NCI-H2081 (cell line): ENCODE measurements around the gene MCM9.

Experiments used
- DNase-seq, 2 experiments: peaks; one replicate each; lab custom pipeline; 2025; lab: John Stamatoyannopoulos, UW

Gene MCM9

DNA sequence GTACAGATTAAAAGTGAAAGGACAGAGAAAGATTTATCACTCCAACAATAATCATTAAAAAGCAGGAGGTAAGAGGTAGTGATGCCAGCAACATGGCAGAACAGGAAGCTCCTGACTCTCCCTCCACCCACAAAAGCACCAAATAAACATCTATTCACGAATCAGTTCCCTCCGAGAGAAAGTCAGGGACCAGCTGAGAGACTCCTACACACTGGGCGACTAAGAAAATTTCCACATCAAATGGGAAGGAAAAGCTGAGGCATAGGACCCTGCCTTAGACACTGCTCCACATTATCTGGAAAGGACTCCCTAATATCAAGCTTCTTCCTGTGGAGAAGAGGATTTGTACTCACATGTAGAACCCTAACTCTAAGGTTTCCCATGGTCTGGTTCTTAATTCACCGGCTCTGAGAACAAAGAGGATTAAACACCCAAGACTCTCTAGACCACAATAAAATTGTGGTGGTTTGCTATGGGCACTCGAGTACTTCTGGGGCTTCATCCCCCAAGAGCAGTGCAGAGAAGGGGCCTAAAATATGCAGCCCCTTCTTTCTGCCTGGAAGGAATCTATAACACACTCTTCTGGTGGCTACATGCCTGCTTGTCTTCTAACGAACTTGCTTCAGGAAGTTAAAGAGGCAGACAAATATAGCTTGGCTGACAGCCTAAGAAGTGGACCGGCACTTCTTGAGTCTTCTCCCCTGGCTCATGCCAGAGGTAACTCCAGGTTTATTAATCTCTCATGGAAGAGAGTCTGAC, 70.4 kb downstream of the MCM9 start:
- no peak for DNase-seq

DNA sequence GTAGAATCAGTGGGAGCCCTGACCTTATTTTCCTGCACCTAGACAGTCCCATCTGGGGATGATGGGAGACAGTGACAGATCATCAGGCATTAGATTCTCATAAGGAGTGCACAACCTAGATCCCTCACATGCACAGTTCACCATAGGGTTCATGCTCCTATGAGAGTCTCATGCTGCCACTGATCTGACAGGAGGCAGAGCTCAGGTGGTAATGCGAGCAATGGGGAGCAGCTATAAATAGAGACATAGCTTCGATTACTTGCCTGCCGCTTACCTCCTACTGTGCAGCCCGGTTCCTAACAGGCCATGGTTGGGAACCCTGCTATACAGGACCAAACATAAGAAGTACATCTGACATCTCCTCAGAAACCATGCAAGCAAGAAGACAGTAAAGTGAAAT, 72.5 kb downstream of the MCM9 start:
- no peak for DNase-seq

DNA sequence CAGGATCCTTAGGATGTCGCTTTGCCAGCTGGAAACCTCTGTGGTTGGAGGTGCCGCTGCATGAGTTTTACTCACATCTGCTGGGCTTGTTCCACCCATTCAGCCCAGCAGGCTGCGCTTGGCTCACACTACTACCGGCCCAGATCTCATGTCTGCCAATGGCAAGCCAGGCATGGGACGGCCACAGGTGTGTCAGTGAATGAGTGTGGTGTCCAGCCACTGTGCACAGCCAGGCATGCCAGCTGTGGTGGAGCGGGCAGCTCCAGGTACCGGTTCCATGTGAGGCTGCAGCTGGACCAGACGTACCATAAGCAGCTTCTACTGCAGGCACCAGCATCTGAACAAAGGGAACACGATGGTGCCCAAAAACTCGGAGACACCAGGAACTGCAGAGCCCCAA, 74.1 kb downstream of the MCM9 start:
- no peak for DNase-seq

DNA sequence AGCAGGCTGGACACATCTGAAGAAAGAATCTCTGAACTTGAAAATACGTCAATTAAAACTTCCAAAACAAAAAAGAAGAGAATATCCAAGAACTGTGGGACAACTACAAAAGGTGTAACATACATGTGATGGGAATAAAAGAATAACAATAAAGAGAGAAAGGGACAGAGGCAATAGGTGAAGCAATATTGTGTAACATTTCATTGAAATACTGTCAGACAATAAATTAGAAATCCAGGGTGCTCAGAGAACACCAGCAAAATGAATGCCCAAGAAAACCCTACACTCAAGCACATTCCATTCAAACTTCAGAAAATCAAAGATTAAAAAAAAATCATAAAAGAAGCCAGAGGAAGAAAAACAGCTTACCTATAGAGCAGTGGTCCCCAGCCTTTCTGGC, 74.6 kb downstream of the MCM9 start:
- DNase-seq, result no peak

DNA sequence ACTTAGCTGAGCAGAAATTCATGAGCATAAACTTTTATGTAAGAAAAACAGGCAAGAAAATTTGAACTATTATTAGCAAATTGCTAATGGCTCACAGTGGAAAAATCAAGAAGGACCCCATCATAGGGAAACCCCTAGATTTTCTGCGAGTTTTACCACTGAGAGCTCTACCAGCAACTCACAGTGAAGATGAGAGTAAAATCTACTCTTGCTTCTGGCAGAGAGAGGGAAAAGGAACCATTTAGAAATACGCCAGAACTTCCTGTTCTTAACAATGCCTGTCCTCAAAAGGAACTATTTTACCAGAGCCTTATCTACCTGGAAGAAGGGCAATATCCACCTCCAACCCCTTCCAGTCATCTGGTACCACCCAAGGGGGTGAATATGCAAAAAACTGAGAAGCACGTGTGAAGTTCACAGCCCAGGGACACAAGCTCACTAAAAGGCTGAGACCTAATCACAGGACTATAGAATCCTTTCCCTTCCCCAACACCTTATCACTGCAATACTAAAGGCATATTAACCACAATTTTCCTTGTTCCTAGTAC, 75.4 kb downstream of the MCM9 start:
- no peak for DNase-seq

DNA sequence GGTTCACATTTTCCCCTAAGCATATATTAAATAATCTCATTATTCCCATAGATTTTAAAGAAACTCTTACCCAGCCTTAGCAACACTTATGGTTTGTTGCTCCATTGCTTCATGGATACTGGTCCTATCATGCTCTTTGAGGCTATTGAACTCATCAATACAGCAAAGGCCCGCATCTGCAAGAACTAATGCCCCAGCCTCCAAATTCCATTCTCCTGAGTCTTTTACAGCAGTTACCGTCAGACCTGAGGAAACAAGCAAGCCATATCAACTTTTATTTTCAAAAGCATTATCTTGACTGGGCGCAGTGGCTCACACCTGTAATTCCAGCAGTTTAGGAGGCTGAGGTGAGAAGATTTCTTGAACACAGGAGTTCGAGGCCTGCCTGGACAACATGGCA, 78.7 kb downstream of the MCM9 start:
- no peak for DNase-seq

DNA sequence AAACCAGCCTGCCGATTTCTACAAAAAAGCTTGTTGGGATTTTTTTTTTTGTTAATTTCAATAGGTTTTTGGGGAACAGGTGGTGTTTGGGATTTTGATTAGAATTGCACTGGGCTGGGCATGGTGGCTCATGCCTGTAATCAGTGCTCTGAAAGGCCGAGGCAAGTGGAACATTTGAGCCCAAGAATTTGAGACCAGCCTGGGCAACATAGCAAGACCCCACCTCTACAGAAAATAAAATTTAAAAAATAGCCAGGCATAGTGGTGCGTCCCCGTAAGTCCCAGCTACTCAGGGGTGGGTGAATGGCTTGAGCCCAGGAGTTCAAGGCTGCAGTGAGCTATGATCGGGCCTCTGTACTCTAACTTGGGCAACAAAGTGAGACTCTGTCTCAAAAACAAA, 81.6 kb downstream of the MCM9 start:
- no peak for DNase-seq

DNA sequence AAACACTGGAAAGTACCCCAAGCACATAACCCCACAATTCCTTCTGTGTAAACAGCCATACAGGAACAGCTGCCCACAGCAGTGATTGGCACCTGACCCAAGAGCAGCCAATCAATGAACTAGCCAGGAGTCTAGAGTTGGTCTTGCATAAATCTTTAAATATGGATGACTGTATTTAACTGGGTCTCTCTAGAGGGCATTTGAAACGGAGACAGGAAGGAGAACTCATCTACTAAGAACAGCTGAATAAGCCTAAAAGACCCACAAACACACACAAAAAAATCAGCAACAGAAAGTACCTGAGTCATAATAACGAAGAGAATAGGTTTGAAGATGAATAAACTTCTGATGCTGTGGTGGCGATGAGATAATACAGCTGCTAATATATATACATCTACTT, 90.0 kb downstream of the MCM9 start:
- DNase-seq, result no peak

DNA sequence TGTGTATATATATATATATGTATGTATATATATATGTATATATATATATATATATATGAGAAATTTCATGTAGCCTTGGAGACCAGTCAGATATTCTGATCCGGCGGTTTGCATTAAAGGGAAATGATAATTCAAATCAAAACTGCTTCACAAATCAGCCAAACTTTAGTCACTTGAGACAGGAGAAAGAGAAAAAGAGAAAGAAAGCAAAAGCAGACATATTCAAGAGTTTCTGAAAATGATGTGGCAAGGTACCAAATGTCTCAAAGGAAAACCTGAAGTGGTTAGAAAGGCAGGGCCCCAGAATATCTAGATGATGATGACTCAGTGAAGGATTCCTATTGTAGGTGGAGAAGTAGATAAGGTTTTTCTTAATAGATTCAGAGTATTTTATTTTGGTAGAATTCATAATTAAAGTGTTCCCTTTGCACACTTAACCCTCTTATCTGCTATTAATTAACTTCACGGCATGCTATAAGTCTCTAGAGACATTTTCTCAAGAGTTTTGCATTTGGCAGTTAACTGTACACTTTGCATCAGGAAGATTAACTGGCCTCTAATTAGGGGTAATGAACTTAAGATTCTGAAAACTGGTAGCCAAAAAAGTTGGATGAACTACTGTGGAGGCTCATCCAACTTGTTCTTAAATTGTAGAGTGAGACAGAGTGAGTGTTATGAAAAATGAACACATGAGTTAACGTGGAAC, 91.1 kb downstream of the MCM9 start:
- DNase-seq, result no peak

DNA sequence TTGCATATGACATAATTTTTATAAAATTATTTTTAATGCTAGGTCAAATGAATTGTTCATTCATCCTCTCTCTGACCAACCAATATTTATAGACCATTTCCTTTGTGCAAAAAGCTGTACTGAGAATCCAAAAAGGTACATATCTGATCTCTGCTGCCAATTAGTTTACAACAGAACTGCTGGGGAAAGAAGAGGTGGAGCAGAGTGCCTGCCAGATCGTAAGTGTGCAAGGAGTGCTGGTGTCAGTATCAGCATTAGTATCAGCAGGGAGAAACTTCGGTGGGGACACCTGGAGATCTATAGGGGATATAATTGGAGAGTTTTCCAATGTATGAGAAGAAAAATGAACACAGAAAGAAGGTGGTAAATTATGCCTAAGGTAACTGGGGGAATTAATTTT, 104.3 kb downstream of the MCM9 start:
- no peak for DNase-seq

DNA sequence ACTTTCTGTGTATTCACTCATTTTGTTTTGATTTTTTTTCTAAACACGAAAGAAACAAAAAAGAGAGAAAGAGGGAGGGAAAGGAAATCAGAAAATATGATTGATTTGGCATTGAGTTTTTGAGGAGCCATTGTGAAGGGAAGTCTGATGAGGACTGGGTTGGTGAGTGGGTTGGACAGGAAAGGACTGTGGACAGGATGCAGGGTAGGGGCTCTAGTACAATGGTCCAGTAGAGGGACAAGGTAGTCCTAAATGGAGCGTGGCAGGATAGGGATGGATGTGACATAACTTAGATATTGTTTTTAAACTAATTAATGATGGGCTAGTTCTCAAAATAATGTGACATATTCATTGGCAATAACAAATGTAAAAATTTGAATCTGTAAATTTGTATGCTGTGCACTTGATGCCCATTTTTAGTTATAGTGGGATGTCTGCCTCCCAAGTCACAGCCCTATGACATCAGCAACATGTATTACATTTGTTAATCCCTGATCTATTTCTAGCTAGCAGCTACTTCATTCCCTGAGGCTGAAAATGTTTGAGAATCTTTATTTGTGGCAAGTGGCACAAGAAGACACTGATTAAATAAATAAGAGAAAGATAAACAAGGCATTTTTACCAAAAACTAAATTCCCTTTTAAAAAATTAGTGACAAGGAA, 105.0 kb downstream of the MCM9 start:
- DNase-seq, result no peak

DNA sequence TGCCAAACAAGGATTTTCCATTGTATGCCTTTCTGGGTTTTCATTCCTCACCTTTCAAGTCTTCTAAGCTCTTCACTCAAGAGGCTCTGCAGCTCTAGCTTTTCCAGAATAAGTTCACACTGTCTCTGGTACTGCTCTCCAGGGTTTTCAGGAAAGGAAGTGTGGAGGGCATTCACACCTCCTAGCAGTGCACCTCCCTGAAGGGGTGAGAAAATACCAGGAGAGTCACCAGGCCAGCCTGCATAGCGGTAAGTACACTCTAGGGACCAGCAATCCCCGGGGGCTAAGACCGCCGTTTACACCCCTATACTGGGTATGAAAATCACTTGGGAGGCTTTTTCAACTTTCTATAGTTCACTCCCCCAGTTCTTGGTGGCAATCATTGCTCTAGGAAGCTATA, 108.9 kb downstream of the MCM9 start:
- DNase-seq, result no peak

DNA sequence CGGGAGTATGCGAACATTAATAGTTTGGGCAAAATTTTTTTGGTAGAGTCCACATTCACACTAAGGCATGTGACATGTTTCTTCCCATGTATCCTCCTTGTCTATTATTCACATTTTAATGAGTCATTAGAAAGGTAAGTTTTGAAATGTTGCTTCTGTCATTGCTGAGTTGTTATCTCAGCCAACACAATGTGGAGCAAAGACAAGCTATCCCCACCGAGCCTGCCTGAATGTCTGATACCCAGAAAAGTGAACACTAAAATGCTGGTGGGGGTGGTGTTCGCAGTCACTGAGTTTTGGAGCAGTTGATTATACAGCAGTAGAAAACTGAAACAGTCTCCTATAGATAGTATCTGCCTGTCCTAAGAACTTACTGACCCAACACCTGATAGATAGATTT, 109.3 kb downstream of the MCM9 start:
- no peak for DNase-seq

DNA sequence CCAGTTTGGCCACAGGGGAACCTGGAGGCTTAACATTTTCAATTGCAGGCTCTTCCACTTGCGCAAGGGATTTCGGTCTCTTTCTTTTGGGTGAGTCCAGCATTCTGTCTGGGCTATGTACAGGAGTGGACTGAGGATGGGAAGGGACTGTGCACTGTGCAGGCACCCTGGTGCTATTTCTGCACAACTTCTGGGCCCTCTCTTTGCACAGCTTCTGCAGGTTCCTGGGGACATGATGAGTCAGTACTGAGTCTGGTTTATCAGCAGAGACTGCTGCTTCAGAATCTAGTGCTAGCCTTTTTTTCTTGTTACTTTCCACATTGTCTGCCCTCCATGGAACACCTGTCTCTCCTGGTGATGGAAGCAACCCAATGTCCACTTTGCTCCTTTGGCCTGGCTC, 119.5 kb downstream of the MCM9 start:
- no peak for DNase-seq

DNA sequence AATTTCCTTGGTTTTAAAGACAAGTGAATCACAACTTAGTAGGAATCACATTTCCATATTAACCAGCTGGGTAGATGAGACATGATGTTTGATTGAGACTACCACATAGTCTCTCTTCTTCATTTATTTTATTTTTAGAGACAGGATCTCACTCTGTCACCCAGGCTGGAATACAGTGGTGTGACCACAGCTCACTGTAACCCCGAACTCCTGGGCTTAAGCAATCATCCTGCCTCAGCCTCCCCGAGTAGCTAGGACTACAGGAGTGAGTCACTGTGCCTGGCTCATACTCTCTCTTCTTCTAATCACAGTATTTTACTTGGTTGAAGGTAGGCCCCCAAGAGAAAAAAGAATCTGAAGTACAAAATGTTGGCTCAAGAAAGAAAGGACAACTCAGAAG, 121.2 kb downstream of the MCM9 start:
- no peak for DNase-seq

DNA sequence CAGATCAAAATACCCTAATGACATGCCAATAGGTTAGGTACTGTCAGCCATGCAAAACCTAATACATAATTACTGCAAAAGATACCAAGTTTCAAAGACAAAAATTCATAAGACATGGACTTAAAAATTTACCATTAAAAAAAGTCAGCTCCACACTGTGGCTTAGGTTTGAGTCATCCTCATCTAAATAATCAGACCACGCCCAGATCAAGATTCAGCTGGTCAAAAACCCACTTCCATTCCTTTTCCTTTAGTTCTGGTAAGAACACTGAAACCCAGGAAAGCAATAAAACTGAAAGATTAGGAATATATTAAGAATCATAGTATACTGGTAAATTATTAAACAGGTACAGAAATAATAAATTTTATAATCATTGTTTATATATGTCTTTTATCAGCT, 122.0 kb downstream of the MCM9 start:
- no peak for DNase-seq

DNA sequence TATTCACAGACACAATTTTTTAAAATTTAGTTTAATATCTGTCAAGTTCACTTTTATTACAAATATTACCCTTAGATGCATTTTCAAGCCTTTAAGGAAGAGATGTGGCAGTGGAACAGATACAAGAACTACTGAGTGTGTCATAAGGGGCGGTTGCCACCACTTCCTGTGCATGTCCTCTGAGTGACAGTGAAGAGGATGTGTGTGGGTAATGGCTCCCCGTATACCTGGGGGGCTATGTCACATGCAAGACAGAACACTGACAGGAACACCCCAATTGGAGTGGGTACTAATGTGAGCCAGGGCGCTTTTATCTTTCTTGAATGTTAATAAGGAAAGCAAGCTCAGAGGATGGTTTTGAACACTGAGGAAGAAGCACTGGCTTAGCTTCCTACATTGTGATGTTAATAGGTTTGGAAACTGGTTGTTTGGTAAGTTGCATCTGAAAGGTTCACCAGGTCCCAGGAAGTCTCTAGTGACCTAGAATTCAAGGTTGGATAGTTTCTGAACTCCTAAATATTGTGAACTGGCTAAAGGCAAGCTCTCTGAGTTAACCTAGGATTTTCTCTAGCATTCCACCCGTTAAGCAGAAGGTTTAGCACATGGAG, 124.4 kb downstream of the MCM9 start:
- no peak for DNase-seq

DNA sequence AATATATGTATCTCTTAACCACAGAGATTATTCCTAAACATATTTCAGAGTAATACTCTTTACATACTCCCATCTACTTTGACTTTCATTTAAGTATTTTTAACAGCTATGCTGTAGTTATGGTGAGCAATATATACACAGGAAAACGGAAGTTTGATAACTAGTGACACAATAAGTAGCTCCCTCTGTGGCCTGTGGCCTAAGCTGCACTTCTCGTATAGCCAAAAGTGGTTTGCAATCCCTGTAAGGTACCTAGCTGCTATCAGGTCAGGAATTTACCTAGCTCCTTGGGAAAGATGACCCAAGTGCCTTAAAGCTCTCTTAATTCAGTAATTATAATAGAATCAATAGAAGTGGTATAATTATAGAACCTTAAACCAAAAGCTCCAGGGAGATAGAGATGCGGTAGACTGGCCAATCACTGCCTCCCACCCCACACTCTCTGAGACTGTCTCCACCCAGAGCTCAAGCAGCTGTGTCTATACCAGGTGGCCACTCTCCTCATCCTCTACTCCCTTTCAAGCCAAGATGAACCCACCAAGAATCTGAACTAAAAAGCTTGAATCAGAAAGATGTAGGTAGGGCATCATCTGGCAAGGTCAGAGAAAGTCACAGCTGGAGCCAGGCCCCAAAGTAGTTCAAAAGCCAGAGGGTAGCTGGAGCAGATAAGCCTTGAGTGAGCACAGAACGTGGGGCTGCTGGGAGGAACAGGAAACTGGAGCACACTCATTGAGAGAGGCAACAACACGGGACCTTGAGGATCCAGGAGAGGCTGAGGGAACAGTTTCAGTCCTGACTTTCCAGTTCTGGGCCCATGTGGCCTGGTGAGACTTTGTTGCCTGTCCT, 125.9 kb downstream of the MCM9 start:
- DNase-seq, result no peak

DNA sequence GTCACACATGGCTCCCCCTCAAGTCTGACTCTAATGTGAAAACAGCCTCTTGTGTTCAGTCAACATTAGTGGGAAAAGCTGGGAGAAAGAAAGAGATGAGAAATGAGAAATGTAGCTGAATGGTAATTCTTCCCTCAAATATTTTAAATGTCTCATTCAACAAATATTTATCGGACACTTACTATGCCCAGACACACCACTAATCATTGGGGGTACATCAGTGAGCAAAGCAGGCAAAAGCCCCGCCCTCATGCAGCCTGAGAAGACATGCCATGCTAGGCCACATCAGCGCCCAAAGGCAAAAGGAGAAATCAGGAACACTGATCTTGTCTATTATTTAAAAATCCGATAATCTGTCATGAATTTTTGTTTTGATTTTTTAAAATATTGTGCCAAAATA, 130.9 kb downstream of the MCM9 start:
- DNase-seq, result no peak

DNA sequence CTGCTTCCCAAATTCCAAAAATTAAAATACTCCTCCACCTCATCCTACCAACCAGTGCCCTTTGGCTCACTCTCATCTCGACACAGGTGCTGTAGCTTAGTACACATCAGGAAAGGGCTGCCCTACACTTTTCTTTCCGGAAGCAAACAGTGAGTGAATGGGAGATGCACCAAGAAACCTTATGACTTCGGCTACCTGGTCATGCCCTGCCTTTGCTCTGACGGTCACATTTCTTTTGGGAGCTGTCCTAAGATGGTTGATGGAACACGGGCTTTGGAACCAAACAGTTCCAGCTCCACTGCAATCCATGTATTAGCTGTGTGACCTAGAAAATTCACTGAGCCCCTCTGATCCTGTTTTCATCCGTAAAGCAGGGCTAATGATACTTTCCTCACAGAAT, 133.7 kb downstream of the MCM9 start:
- no peak for DNase-seq

DNA sequence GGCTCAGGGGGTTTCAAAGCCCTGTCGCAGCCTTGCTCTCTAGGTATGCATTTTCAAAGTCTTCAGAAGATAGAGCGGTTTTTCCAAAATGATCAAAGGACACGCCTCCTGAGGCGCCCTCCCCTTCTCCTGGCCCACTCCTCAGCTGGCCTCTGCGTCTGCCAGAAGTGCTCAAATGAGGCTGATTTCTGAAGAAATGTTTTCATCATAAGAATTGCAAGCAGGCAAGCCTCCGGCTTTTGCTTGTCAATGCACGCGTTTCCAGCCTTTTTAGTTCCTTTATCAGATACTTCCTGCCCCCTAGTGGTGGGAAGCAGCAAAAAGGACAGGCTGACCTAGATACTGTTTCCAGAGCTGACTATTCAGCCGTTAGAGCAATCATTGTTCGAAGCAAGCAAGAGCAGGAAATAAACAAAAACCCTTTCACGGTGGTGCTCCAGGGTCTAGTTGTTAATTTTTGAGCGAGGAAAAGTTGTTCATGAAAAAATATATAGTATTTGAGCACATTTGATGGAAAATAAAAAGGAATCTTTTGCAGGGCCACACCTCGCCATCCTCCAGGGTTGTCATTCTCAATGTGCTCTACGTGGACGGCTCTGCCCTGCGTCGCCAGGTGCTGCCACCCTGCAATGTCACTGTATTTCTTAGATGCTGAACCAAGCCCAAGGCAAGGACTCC, 134.4 kb downstream of the MCM9 start:
- peak; percentile 81 to 85 for DNase-seq
